T47D (cell line): Measurements from ENCODE around the gene XRCC4.

Experiments used
- DNase-seq, 2 experiments: peaks; one replicate each; pipeline versions ENCODE4 v3.0.0 to v3.0.0-alpha.2; 2011 to 2012; ENCODE audit warnings: low read depth in 1 of 2, low spot score in 1 of 2
- JUND ChIP-seq: IDR thresholded peaks from 2 replicates; pipeline ENCODE4 v1.6.1; 2012; ENCODE audit warnings: low read depth
- in situ Hi-C: cut with HindIII; loops from 2 replicates; pipeline ENCODE4 v1.10.0; 2016; ENCODE audit warnings: low sequenced_read_pairs, low pct_unique_long_range_greater_than_20kb

The XRCC4 gene

GRCh38 chr5:83388608-83389007, 311.3 kb downstream of the XRCC4 start:
- TF ChIP-seq JUND: no peak
- in situ Hi-C loops: no loop called here
- peak in 1 of 2 experiments; percentile 44 for DNase-seq

GRCh38 chr5:83392766-83393503, 315.6 kb downstream of the XRCC4 start:
- TF ChIP-seq JUND: no peak
- in situ Hi-C loops: no loop called here
- DNase-seq: no peak

GRCh38 chr5:83393504-83393866, 316.1 kb downstream of the XRCC4 start:
- no peak for TF ChIP-seq JUND
- in situ Hi-C loops: no loop called here
- DNase-seq: no peak

GRCh38 chr5:83394190-83394589, 316.8 kb downstream of the XRCC4 start:
- TF ChIP-seq JUND: no peak
- DNase-seq: peak in 1 of 2 experiments; percentile 58
- in situ Hi-C loops: no loop called here

- no peak for TF ChIP-seq JUND
- no peak for DNase-seq
- in situ Hi-C loops: no loop called here
Measured at GRCh38 chr5:83396662-83397061, 319.3 kb downstream of the XRCC4 start.

- no peak for DNase-seq
- in situ Hi-C loops: no loop called here
- TF ChIP-seq JUND: no peak
Measured at GRCh38 chr5:83397658-83398057, 320.3 kb downstream of the XRCC4 start.

- DNase-seq: no peak
- in situ Hi-C loops: no loop called here
- TF ChIP-seq JUND: no peak
Measured at GRCh38 chr5:83400241-83400640, 322.9 kb downstream of the XRCC4 start.

- DNase-seq: no peak
- in situ Hi-C loops: no loop called here
- no peak for TF ChIP-seq JUND
Measured at GRCh38 chr5:83400701-83401100, 323.4 kb downstream of the XRCC4 start.

GRCh38 chr5:83401122-83401731, 323.9 kb downstream of the XRCC4 start:
- TF ChIP-seq JUND: no peak
- no peak for DNase-seq
- in situ Hi-C loops: no loop called here

- in situ Hi-C loops: no loop called here
Measured at GRCh38 chr5:83401775-83402174, 324.4 kb downstream of the XRCC4 start.

More at GRCh38 chr5:83401775-83402174, 324.4 kb downstream of the XRCC4 start:
- no peak for DNase-seq
- no peak for TF ChIP-seq JUND
